Endothelial cell of hepatic sinusoid (primary cell): Measurements from ENCODE around the gene IRAK1.

Source experiments
- in situ Hi-C: cut with HindIII; loops from 2 replicates; pipeline ENCODE4 v1.10.0; 2017; ENCODE audit warnings: low sequenced_read_pairs

Gene IRAK1

DNA sequence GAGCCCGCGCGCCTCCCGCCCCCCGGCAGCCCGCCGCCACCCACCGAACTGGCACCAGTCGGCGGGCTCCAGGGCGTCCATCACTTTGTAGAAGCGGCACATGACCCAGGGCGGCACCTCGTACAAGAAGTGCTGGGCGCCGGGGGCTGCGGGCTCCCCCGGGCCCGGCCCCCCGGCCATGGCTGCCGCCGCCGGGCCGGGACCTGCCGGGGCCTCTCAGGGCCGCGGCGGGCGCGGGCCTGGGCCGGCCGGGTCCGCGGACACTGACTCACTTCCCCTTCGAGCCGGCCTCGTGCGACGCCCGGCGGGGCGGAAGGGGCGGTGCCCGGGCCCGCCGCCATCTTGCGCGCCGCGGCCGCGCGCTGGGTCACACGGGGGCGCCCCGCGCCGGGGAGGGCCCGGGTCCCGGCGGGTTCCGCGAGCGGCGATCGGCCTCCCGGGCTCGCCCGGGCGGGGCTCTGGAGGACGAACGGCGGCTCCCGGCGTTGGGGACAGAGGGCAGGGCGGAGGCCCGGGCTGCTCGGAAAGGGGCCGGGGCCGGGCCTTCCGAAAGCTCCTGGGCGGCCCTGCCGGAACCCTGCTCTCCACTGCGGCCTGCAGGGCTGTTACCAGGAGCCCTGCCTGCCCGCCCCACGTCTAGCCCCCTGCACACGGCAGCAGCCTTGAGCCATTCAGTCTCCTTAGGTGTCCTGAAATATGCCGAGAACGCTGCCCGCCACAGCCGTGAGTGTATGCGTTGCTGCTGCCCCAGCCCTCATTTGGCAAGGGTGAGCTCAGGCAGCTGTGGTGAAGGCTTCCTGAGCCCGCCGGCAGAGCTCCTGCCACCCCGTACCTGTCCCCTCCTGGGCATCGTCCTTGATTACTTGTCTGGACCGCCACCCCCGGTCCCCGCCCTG is at the start of gene IRAK1:
Gene IRAK1, minus strand, starts transcription at position 270 of the 896 bp plus-strand sequence. Its CDS starts 90 bp downstream, at position 180.
- in situ Hi-C loops: no loop called here

DNA sequence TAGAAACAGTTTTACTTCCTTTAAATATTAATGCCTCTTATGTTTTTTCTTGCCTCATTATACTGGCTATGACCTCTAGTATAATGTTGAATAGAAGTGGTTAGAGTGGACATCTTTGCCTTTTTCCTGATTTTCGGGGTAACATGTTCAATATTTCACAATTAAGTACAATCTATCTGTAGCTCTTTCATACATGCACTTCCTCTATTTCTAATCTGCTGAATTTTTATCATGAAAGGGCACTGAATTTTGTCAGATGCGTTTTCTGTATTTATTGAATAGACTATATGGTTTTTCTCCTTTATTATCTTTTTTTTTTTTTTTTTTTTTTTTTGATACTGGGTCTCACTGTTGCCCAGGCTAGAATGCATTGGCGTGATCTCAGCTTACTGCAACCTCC is 48.9 kb upstream of the IRAK1 start:
- in situ Hi-C loops: no loop called here

- in situ Hi-C loops: no loop called here
Measured at GRCh38 chrX:154064637-154065435, 45.1 kb upstream of the IRAK1 start.

DNA sequence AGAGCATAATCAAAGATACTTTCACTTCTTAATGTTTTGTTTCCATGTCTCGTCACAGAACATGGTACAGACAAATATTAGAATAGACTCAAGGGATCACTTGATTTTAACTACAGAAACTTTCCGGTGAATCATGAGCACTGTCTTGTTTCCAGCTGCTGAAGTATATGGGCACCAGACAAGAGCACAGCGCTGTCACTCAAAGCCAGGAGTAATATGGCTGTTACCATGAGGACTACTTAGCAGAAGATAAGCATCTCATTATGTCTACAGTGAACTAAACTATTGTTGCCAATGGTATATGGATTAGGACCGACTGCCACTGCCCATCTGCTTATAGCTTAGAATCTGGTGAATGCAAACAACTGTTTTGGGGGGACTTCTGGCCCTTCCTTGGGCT is 43.5 kb upstream of the IRAK1 start:
- in situ Hi-C loops: no loop called here

DNA sequence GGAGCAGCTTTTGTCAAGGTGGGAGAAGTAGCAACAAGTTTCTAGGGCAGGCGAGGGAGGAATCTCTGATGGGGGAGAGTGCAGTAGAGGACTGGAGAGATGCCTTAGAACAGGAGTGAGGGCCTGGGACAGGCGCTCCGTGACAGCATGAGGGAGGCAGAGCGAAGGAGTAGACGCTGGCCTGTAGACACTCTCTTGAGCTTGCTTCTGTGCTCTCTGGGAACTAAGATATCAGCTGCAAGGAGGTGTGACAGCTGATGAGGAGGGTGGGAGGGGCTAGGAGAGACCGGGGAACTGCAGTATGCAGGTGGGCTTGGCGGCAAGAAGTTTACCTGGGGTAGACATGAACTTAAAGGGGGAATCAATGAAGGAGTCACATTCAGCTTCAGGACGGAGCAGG is 42.1 kb upstream of the IRAK1 start:
- in situ Hi-C loops: no loop called here

DNA sequence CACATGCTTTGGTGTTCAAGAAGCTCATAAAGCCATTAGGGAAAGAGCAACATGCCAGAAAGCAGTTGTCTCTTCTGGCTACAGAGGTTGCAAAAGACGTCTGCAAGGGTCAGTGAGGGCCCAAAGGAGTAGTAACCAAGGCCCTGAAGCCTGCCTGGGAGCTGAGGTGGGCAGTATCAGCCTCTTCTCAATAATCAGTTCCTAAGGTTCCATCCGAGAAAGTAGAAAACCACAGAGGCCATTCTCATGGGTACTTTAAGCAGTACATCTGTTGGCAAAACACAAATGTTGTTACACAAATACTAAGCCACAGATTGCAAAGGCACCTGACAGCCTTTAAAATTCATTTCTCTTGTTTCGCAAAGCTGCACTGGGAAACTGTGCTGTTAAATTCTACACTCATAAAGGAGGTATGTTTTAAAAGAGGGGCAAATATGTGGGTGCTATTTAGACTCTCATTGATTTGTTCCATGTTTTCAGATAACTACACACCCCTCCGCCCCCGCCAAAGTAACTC is 40.1 kb upstream of the IRAK1 start:
- in situ Hi-C loops: no loop called here

DNA sequence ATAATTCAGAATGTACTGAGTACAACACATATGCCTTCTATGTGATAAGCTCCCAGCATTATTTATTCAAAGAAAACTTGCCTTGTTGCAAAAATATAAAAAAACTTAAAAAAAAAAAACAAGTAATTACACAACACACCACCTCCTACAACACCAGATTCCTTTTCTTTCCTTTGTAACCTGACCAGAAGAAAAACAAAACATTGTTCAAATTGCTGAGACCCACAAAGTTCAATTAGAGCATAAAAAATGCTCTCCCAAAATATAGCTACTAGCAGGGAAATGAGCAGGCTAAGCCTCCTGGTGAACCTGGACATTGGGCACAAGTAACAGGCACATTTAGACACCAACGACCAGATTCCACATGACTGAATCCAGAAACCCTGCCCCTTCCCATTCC is 39.5 kb upstream of the IRAK1 start:
- in situ Hi-C loops: no loop called here

DNA sequence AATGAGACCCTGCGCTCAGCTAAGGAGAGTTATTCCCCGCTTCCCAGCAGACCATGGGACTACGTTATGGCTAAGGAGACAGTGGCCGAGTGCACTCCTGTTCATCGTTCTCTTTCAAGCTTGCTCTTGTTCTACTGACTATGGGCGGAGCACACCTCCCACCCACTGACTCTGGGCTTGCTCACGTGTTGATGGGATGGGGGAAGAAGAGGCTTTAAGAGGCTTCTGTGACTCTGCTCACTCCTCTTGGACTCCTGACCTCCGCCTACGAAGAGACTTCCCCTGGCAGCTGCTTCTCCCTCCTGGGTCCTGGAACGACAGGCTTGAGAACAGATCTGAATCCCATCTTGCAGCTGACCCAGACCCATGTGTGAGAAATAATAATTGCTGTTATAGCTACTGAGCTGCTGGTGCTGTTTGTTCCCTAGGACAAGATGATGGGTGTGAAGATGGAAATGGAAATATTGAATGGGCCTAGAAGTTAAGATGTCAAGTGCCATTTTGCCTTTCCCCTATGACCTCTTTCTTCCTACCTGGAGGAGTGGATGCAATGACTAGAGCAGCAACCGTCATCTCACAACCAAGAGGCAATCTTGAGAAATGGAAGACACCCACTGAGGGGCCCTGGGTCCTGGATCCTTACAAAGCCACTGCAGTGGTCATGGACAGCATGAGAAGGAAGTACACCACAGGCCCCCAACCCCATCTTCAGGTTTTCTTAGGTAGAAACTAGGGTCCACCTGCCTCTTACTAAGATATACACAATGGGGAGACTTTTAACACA is 38.7 kb upstream of the IRAK1 start:
- in situ Hi-C loops: no loop called here

GRCh38 chrX:154057791-154058190 is 38.1 kb upstream of the IRAK1 start:
- in situ Hi-C loops: no loop called here

- in situ Hi-C loops: no loop called here
Measured at GRCh38 chrX:154056770-154057241, 37.1 kb upstream of the IRAK1 start.

GRCh38 chrX:154051201-154051810 is 31.6 kb upstream of the IRAK1 start:
- in situ Hi-C loops: no loop called here

- in situ Hi-C loops: no loop called here
Measured at GRCh38 chrX:154050113-154050495, 30.4 kb upstream of the IRAK1 start.

GRCh38 chrX:154049209-154050112 is 29.8 kb upstream of the IRAK1 start:
- in situ Hi-C loops: no loop called here

DNA sequence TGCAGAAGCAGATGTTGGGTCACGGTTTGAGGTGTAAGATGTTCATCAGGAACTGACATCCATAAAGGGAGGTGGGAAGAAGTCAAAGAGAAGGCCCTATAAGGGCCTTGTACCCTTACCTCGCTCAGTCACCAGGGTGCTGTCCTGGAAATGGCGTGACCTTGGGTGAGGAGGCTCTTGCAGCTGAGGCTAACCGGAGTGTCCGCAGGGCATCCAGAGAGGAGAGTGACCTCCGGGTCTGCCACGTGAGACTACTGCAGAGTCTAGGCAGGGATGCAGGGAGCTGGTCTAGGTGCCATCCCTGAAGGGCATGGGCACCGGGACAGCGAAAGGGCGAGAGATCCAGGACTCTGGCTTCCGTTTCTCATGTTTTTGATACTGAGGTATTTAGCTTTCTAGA is 28.7 kb upstream of the IRAK1 start:
- in situ Hi-C loops: no loop called here

GRCh38 chrX:154046940-154047610 is 27.4 kb upstream of the IRAK1 start:
- in situ Hi-C loops: no loop called here

- in situ Hi-C loops: no loop called here
Measured at GRCh38 chrX:154046031-154046781, 26.5 kb upstream of the IRAK1 start.

- in situ Hi-C loops: no loop called here
Measured at GRCh38 chrX:154044091-154044490, 24.4 kb upstream of the IRAK1 start.
